ENCODE data around the gene TTLL10. TPM values are rescaled to one million over a fixed set of nuclear protein-coding genes. Genes with fewer than 3 reads are reported as not detected.

The TTLL10 gene
- total RNA-seq, 1 donor from 2014 or later = not detected

DNA sequence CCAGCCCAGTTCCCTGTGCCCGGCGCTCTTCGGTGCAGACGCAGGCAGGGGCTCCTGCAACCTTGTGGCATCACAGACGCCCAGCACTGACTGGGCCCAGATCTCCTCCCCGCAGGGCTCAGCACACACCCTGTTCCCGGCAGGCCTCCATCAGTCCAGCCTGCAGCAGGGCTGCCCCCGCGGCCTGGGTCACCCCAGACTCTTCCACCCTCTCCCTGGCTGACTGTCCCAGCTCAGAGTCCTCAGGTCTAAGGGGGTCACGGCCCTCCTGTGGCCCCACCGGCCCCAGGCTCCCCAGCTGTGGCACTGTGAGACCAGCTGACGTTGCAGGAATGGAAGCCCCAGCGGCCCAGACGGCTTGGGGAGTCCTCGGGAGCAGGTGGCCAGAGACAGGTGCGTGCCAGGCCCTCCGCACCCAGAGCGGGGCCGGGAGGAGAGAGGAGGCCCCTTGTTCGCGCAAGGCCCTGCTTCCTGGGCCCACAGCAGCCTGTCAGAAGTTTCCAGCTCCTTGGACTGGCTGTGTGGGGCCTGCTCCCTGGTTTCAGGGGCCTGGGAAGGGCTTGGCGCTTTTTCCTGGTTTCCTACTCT is 62.6 kb downstream of the TTLL10 start:
- Histone ChIP-seq H3K9me3 (no peaks in the 10 kb centered on the region), H3K27me3 (peaks cover 7% of the 10 kb centered on the region), H3K4me1 (peaks cover 39% of the 10 kb centered on the region), H3K27ac (no peak overlapping the region), H3K36me3 (no peaks in the 10 kb centered on the region), H3K4me3 (no peak overlapping the region)
- intact Hi-C loops (cut with DNase I) = loop anchor here (10.0 kb wide), 1 partner anchor 111 kb away; no protein-coding TSS in a partner anchor
- DNase-seq (ENCODE audit: extremely low spot score in 2 of 2) = no peak
- TF ChIP-seq, protein P1, sequence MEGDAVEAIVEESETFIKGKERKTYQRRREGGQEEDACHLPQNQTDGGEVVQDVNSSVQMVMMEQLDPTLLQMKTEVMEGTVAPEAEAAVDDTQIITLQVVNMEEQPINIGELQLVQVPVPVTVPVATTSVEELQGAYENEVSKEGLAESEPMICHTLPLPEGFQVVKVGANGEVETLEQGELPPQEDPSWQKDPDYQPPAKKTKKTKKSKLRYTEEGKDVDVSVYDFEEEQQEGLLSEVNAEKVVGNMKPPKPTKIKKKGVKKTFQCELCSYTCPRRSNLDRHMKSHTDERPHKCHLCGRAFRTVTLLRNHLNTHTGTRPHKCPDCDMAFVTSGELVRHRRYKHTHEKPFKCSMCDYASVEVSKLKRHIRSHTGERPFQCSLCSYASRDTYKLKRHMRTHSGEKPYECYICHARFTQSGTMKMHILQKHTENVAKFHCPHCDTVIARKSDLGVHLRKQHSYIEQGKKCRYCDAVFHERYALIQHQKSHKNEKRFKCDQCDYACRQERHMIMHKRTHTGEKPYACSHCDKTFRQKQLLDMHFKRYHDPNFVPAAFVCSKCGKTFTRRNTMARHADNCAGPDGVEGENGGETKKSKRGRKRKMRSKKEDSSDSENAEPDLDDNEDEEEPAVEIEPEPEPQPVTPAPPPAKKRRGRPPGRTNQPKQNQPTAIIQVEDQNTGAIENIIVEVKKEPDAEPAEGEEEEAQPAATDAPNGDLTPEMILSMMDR (IDR thresholded peaks at IDR 0.05) = no peak
- TF ChIP-seq POLR2AphosphoS5 (IDR thresholded peaks at IDR 0.05; ENCODE audit: insufficient read depth in 1 of 2, low read depth in 1 of 2) (no peak), POLR2A (IDR thresholded peaks at IDR 0.05) (no peak)

DNA sequence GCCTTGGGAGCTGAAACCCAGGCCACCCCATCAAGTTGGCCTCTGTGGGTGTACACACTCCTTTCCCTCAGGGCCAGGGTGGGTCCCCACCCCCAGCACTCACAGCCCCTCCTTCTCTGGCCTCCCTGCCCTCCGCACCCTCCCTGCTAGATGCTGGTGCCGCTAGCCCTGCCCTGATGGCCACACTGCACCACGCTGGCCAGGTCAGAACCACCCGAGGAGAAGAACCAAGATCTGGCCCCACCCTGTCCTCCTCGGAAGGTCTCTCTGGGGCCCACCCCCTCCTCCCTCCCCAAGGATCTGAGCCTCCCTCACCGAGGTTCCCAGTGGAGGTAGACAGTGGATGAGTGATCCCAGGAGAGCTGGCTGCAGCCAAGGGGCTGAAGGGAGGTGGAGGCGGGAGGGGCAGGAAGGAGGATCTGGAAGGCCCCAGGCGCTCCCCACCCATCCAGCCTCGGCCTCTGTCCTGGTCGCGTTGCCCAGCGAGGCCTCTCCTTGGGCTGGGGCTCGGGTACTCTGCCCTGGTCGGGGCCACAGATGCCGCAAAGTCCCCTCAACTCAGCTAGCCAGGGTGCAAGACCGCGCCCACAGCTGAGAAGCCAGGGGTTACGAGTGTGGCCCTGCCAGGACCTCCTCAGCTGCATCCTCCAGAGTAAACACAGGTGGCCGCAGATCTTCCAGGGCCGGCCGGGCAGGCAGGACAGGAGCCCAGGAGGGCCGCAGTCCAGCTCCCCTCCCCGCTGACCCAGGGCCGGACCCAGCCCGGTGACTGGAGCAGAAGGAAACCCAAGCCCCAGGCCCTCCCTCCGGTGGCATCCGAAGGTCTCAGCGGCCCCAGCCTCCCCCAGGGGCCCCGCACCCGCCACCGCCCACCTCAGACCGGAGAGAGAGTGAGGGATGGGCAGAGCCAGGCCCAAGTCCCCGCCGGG is 63.5 kb downstream of the TTLL10 start:
- H3K9me3 ChIP-seq = no peaks in the 10 kb centered on the region
- H3K27ac ChIP-seq = no peak overlapping the region
- TF ChIP-seq, protein P1 (IDR thresholded peaks at IDR 0.05) = no peak
- TF ChIP-seq POLR2AphosphoS5 (IDR thresholded peaks at IDR 0.05; ENCODE audit: insufficient read depth in 1 of 2, low read depth in 1 of 2) (no peak), POLR2A (IDR thresholded peaks at IDR 0.05) (no peak)
- peaks cover 39% of the 10 kb centered on the region for H3K4me1 ChIP-seq
- intact Hi-C loops (cut with DNase I) = loop anchor here (10.0 kb wide), 1 partner anchor 112 kb away; no protein-coding TSS in a partner anchor
- no peaks in the 10 kb centered on the region for H3K36me3 ChIP-seq
- no peak for DNase-seq (ENCODE audit: extremely low spot score in 2 of 2)
- no peak overlapping the region for H3K4me3 ChIP-seq
- peaks cover 7% of the 10 kb centered on the region for H3K27me3 ChIP-seq

DNA sequence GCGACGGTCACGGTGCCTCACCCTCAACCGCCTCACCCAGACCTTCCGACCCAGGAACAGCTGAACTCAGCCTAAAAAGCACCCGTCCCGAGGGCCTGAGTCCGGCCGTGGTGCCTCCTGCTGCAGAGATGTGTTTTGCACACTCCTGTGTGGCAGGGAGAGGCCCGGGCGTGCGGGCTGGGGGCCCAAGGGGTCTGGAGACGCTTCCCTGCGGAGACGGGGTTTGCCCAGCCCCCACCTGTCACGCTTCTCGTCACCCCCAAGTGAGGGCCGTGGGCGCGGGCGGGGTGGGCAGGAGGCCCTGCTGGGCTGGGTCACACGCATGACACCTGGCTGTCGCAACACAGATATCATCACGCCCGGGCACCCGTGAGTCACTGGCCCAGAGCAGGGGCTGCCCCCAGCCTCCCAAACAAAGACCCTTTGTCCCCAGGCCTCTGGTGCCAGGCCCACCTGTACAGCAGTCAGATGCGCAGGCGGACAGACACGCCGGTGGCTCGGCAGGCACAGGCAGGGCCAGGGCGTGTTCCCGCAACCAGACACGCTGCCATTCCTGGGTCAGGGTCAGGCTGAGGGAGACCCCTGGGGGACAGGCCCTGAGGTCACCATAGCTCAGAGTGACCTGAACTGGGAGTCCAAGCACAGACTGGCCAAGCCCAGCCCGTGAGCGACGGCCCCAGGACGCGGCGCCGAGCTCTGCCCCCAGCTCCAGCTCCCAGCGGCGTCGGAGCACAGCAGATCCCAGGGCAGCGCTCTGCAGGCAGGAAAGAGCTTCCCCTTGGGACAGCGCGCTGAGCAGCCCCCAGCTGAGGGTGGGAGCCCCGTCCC is 64.4 kb downstream of the TTLL10 start:
- H3K36me3 ChIP-seq = no peaks in the 10 kb centered on the region
- TF ChIP-seq, protein P1 (IDR thresholded peaks at IDR 0.05) = no peak
- no peak for TF ChIP-seq POLR2AphosphoS5 (IDR thresholded peaks at IDR 0.05; ENCODE audit: insufficient read depth in 1 of 2, low read depth in 1 of 2)
- TF ChIP-seq POLR2A (IDR thresholded peaks at IDR 0.05) = no peak
- H3K27me3 ChIP-seq = peaks cover 7% of the 10 kb centered on the region
- H3K9me3 ChIP-seq = no peaks in the 10 kb centered on the region
- peaks cover 34% of the 10 kb centered on the region for H3K4me1 ChIP-seq
- intact Hi-C loops (cut with DNase I) = loop anchor here (10.0 kb wide), 1 partner anchor 113 kb away; no protein-coding TSS in a partner anchor
- H3K27ac ChIP-seq = no peak overlapping the region
- no peak overlapping the region for H3K4me3 ChIP-seq
- no peak for DNase-seq (ENCODE audit: extremely low spot score in 2 of 2)

DNA sequence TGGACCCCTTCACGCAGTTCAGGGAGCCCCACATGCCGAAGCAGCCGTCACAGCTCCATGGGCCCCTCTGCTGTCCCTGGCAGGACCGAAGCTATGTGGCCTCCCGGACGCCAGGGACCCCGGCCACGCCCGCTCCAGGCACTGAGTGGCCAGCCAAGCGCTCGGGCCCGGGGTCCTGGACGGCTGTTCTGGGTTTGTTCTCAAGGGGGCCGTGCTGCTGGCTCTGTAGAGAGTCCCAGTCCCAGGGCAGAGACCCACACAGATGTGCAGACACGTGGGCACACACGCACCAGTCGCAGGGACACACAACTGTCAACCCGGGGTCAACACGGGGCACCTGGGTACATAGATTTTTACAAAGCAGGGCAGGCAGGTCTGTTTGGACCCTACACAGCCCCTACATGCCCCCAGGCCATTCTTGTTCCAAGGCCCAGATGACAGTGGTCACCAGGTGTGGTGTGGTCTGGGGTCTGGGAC is 65.1 kb downstream of the TTLL10 start:
- Histone ChIP-seq H3K4me3 (no peak overlapping the region), H3K9me3 (no peaks in the 10 kb centered on the region), H3K4me1 (peaks cover 29% of the 10 kb centered on the region), H3K27ac (no peak overlapping the region), H3K27me3 (peaks cover 7% of the 10 kb centered on the region), H3K36me3 (no peaks in the 10 kb centered on the region)
- TF ChIP-seq POLR2AphosphoS5 (IDR thresholded peaks at IDR 0.05; ENCODE audit: insufficient read depth in 1 of 2, low read depth in 1 of 2) (no peak), POLR2A (IDR thresholded peaks at IDR 0.05) (no peak)
- TF ChIP-seq, protein P1 (IDR thresholded peaks at IDR 0.05) = no peak
- no peak for DNase-seq (ENCODE audit: extremely low spot score in 2 of 2)
- intact Hi-C loops (cut with DNase I) = loop anchor here (10.0 kb wide), 1 partner anchor 114 kb away; no protein-coding TSS in a partner anchor

Measured in vagina (tissue), 2 donors.